ENCODE measurements around the gene MSI2.

GRCh38 chr17:57295526-57296023 lies 39.3 kb downstream of the MSI2 start:
- TF ChIP-seq, protein P1, sequence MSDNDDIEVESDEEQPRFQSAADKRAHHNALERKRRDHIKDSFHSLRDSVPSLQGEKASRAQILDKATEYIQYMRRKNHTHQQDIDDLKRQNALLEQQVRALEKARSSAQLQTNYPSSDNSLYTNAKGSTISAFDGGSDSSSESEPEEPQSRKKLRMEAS (IDR thresholded peaks at IDR 0.05), result no peak
- TF ChIP-seq TCF12 (IDR thresholded peaks at IDR 0.05; ENCODE audit: low read depth) (no peak), EP300 (IDR thresholded peaks at IDR 0.05; ENCODE audit: borderline replicate concordance) (no peak), FOXM1 (IDR thresholded peaks at IDR 0.05; ENCODE audit: borderline replicate concordance, low read depth) (no peak), EGR1 (IDR thresholded peaks at IDR 0.05) (no peak), NFIC (IDR thresholded peaks at IDR 0.05) (no peak), CEBPB (IDR thresholded peaks at IDR 0.05) (no peak)

Measured in Ishikawa (cell line).